Parathyroid adenoma (tissue), 2 donors: ENCODE results near the gene IFI27L1.
A peak's percentile ranks its signal among the peaks of the same experiment; 100 is the strongest.

Experiments
- H2AFZ ChIP-seq: fragments of 300-600 bp; sonication (generic); one replicate; pipeline ENCODE4 v1.7.0; 2017; ENCODE audit warnings: antibody characterized with exemption, mild to moderate bottlenecking
- H3K27ac ChIP-seq: fragments of 300-600 bp; sonication (generic); one replicate; pipeline ENCODE4 v1.7.0; 2017
- H3K27me3 ChIP-seq: fragments of 300-600 bp; sonication (generic); one replicate; pipeline ENCODE4 v1.7.0; 2017; ENCODE audit warnings: low read length; ENCODE audit not compliant: control insufficient read depth, insufficient read depth
- H3K36me3 ChIP-seq: fragments of 300-600 bp; sonication (generic); one replicate; pipeline ENCODE4 v1.7.0; 2017; ENCODE audit warnings: low read length; ENCODE audit not compliant: control insufficient read depth, insufficient read depth
- H3K4me1 ChIP-seq: fragments of 300-600 bp; sonication (generic); one replicate; pipeline ENCODE4 v1.7.0; 2017; ENCODE audit warnings: control low read depth
- H3K4me2 ChIP-seq: fragments of 300-600 bp; sonication (generic); one replicate; pipeline ENCODE4 v1.7.0; 2017; ENCODE audit warnings: low read length
- H3K4me3 ChIP-seq: fragments of 300-600 bp; sonication (generic); one replicate; pipeline ENCODE4 v1.7.0; 2017; ENCODE audit warnings: low read depth, low read length
- H3K79me2 ChIP-seq: fragments of 300-600 bp; sonication (generic); one replicate; pipeline ENCODE4 v1.7.0; 2017; ENCODE audit warnings: control low read depth
- H3K9ac ChIP-seq: fragments of 300-600 bp; sonication (generic); one replicate; pipeline ENCODE4 v1.7.0; 2017; ENCODE audit warnings: mild to moderate bottlenecking
- H3K9me3 ChIP-seq: fragments of 300-600 bp; sonication (generic); one replicate; pipeline ENCODE4 v1.7.0; 2017; ENCODE audit warnings: low read length; ENCODE audit not compliant: control insufficient read depth
- CTCF ChIP-seq: fragments of 300-600 bp; sonication (generic); IDR thresholded peaks from one replicate; pipeline ENCODE4 v1.7.0; 2017; ENCODE audit warnings: antibody characterized with exemption, mild to moderate bottlenecking
- donor health status: primary hyperparathyroidism.

Gene IFI27L1

GRCh38 chr14:94054936-94055335 lies 26.2 kb upstream of the IFI27L1 start:
- Histone ChIP-seq H3K36me3 (no peaks in the 10 kb centered on the region), H3K4me2 (no peak overlapping the region), H3K27ac (no peak overlapping the region), H3K79me2 (peaks cover 16% of the 10 kb centered on the region), H2AFZ (no peak overlapping the region), H3K4me1 (peaks cover 20% of the 10 kb centered on the region), H3K4me3 (no peak overlapping the region), H3K9ac (no peak overlapping the region), H3K27me3 (no peaks in the 10 kb centered on the region), H3K9me3 (no peaks in the 10 kb centered on the region)
- TF ChIP-seq CTCF, result no peak

- Histone ChIP-seq H3K4me1 (peaks cover 19% of the 10 kb centered on the region), H3K9ac (no peak overlapping the region), H3K27ac (no peak overlapping the region), H3K9me3 (no peaks in the 10 kb centered on the region), H3K79me2 (peaks cover 18% of the 10 kb centered on the region), H3K4me3 (no peak overlapping the region), H3K4me2 (no peak overlapping the region), H3K27me3 (no peaks in the 10 kb centered on the region), H2AFZ (no peak overlapping the region), H3K36me3 (no peaks in the 10 kb centered on the region)
- TF ChIP-seq CTCF, result no peak
Observed at GRCh38 chr14:94056579-94057308, 24.4 kb upstream of the IFI27L1 start.

GRCh38 chr14:94058128-94058673 lies 22.9 kb upstream of the IFI27L1 start:
- H2AFZ ChIP-seq, result no peak overlapping the region
- no peaks in the 10 kb centered on the region for H3K27me3 ChIP-seq
- no peaks in the 10 kb centered on the region for H3K9me3 ChIP-seq
- peaks cover 7% of the 10 kb centered on the region for H3K4me1 ChIP-seq
- no peak overlapping the region for H3K4me3 ChIP-seq
- no peak overlapping the region for H3K9ac ChIP-seq
- H3K4me2 ChIP-seq, result no peak overlapping the region
- H3K27ac ChIP-seq, result no peak overlapping the region
- H3K79me2 ChIP-seq, result peaks cover 18% of the 10 kb centered on the region
- H3K36me3 ChIP-seq, result no peaks in the 10 kb centered on the region
- no peak for TF ChIP-seq CTCF

- Histone ChIP-seq H3K79me2 (peaks cover 18% of the 10 kb centered on the region), H3K27me3 (no peaks in the 10 kb centered on the region), H2AFZ (no peak overlapping the region), H3K36me3 (no peaks in the 10 kb centered on the region), H3K27ac (no peak overlapping the region), H3K9ac (no peak overlapping the region), H3K9me3 (no peaks in the 10 kb centered on the region), H3K4me2 (no peak overlapping the region), H3K4me3 (no peak overlapping the region), H3K4me1 (peaks cover 7% of the 10 kb centered on the region)
- no peak for TF ChIP-seq CTCF
Observed at GRCh38 chr14:94058674-94059138, 22.4 kb upstream of the IFI27L1 start.

GRCh38 chr14:94059998-94060397 lies 21.1 kb upstream of the IFI27L1 start:
- Histone ChIP-seq H3K27ac (no peak overlapping the region), H3K4me1 (peaks cover 10% of the 10 kb centered on the region), H2AFZ (no peak overlapping the region), H3K36me3 (no peaks in the 10 kb centered on the region), H3K4me2 (peak overlapping the region; percentile 21), H3K79me2 (peaks cover 21% of the 10 kb centered on the region), H3K27me3 (no peaks in the 10 kb centered on the region), H3K9ac (no peak overlapping the region), H3K9me3 (no peaks in the 10 kb centered on the region), H3K4me3 (no peak overlapping the region)
- TF ChIP-seq CTCF, result no peak
